ENCODE results near the gene FOLR1.

The FOLR1 gene

GRCh38 chr11:72227316-72228228 is 35.6 kb downstream of the FOLR1 start:
- Mint-ChIP-seq H3K4me1 (peaks cover 41% of the 10 kb centered on the region), H3K27ac (peak overlapping the region; percentile 22 to 93 (median 93)), H3K27me3 (ENCODE audit: low read depth) (no peaks in the 10 kb centered on the region), H3K36me3 (ENCODE audit: low read depth) (peaks cover 37% of the 10 kb centered on the region), H3K9me3 (no peaks in the 10 kb centered on the region), H3K4me3 (peak overlapping the region; percentile 93 to 97 (median 97))
- TF ChIP-seq CTCF (IDR thresholded peaks at IDR 0.05; ENCODE audit: unreplicated experiment in 3 of 3) = no peak

GRCh38 chr11:72228229-72228843 is 36.4 kb downstream of the FOLR1 start:
- peaks cover 42% of the 10 kb centered on the region for H3K36me3 Mint-ChIP-seq (ENCODE audit: low read depth)
- peak overlapping the region in 1 of 3 experiments; percentile 97 for H3K4me3 Mint-ChIP-seq
- no peak overlapping the region for H3K27ac Mint-ChIP-seq
- peaks cover 36% of the 10 kb centered on the region for H3K4me1 Mint-ChIP-seq
- TF ChIP-seq CTCF (IDR thresholded peaks at IDR 0.05; ENCODE audit: unreplicated experiment in 3 of 3) = peak in 1 of 3 experiments; percentile 10
- H3K27me3 Mint-ChIP-seq (ENCODE audit: low read depth) = no peaks in the 10 kb centered on the region
- no peaks in the 10 kb centered on the region for H3K9me3 Mint-ChIP-seq

GRCh38 chr11:72228844-72229231 is 36.9 kb downstream of the FOLR1 start:
- Mint-ChIP-seq H3K27me3 (ENCODE audit: low read depth) (no peaks in the 10 kb centered on the region), H3K4me3 (peak overlapping the region in 2 of 3 experiments; percentile 16 to 70), H3K4me1 (peaks cover 41% of the 10 kb centered on the region), H3K9me3 (no peaks in the 10 kb centered on the region), H3K36me3 (ENCODE audit: low read depth) (peaks cover 47% of the 10 kb centered on the region), H3K27ac (no peak overlapping the region)
- no peak for TF ChIP-seq CTCF (IDR thresholded peaks at IDR 0.05; ENCODE audit: unreplicated experiment in 3 of 3)

- no peak for TF ChIP-seq CTCF (IDR thresholded peaks at IDR 0.05; ENCODE audit: unreplicated experiment in 3 of 3)
- Mint-ChIP-seq H3K9me3 (no peaks in the 10 kb centered on the region), H3K27me3 (ENCODE audit: low read depth) (no peaks in the 10 kb centered on the region), H3K4me3 (peak overlapping the region in 1 of 3 experiments; percentile 70), H3K36me3 (ENCODE audit: low read depth) (peaks cover 53% of the 10 kb centered on the region), H3K27ac (no peak overlapping the region), H3K4me1 (peaks cover 46% of the 10 kb centered on the region)
These were observed 37.5 kb downstream of the FOLR1 start for GRCh38 chr11:72229336-72229924.

GRCh38 chr11:72229925-72230763 is 38.2 kb downstream of the FOLR1 start:
- Mint-ChIP-seq H3K4me3 (no peak overlapping the region), H3K4me1 (peaks cover 52% of the 10 kb centered on the region), H3K36me3 (ENCODE audit: low read depth) (peaks cover 60% of the 10 kb centered on the region), H3K27me3 (ENCODE audit: low read depth) (peaks cover 2% of the 10 kb centered on the region), H3K27ac (no peak overlapping the region), H3K9me3 (no peaks in the 10 kb centered on the region)
- TF ChIP-seq CTCF (IDR thresholded peaks at IDR 0.05; ENCODE audit: unreplicated experiment in 3 of 3) = no peak
